HEK293 (cell line): Measurements from ENCODE around the gene TMEM87B.
A peak's percentile ranks its signal among the peaks of the same experiment; 100 is the strongest.

ENCODE experiments used
- CTCF ChIA-PET: fragments of 350-600 bp; formaldehyde crosslinking; extraction: SDS; loops from one replicate; lab custom pipeline; 2021; ENCODE audit warnings: antibody characterized with exemption; lab: Yijun Ruan, JAX
- POLR2A ChIA-PET: fragments of 300-600 bp; formaldehyde crosslinking; extraction: SDS; loops from one replicate; lab custom pipeline; 2020; ENCODE audit warnings: antibody characterized with exemption, inconsistent platforms; lab: Yijun Ruan, JAX
- H3K27ac ChIP-seq: fragments of 200-500 bp; sonication (Bioruptor generic); 2 replicates; pipeline ENCODE4 v1.5.1; 2014; ENCODE audit warnings: low read depth, low read length, control low read depth, inconsistent platforms; ENCODE audit errors: extremely low read depth
- H3K36me3 ChIP-seq, 2 experiments: fragments of 200-500 bp in 1 of 2; sonication (Bioruptor generic) in 1 of 2; 1 replicate in 1 of 2; 2 replicates in 1 of 2; pipeline ENCODE4 v1.5.1; 2014 to 2017; ENCODE audit warnings: inconsistent platforms in 2 of 2, low read length in 2 of 2; ENCODE audit not compliant: control insufficient read depth in 2 of 2, insufficient read depth in 1 of 2
- H3K4me1 ChIP-seq: fragments of 200-500 bp; sonication (Bioruptor generic); 2 replicates; pipeline ENCODE4 v1.5.1; 2014; ENCODE audit warnings: mild to moderate bottlenecking, low read length, inconsistent platforms; ENCODE audit not compliant: control insufficient read depth, insufficient read depth
- H3K4me3 ChIP-seq: 2 replicates; pipeline ENCODE4 v1.5.1; 2011; ENCODE audit warnings: low read depth, mild to moderate bottlenecking, control low read depth, low read length, moderate library complexity
- H3K9me3 ChIP-seq: fragments of 200-500 bp; sonication (Bioruptor generic); 2 replicates; pipeline ENCODE4 v1.5.1; 2014; ENCODE audit warnings: low read depth, low read length, inconsistent platforms; ENCODE audit not compliant: control insufficient read depth, insufficient read depth
- BCL11A ChIP-seq: fragments of 450-650 bp; formaldehyde crosslinking; IDR thresholded peaks from 2 replicates; pipeline ENCODE4 v1.5.1; 2016; ENCODE audit warnings: low read depth, missing biosample characterization, missing genetic modification characterization
- GLIS1 ChIP-seq: fragments of 450-650 bp; formaldehyde crosslinking; IDR thresholded peaks from 2 replicates; pipeline ENCODE4 v1.5.1; 2016; ENCODE audit warnings: missing biosample characterization, missing genetic modification characterization
- HIC1 ChIP-seq: fragments of 450-650 bp; formaldehyde crosslinking; IDR thresholded peaks from 2 replicates; pipeline ENCODE4 v1.5.1; 2016; ENCODE audit warnings: missing biosample characterization, missing genetic modification characterization
- KLF17 ChIP-seq: fragments of 450-650 bp; formaldehyde crosslinking; IDR thresholded peaks from 2 replicates; pipeline ENCODE4 v1.5.1; 2016; ENCODE audit warnings: missing biosample characterization, missing genetic modification characterization
- MEIS1 ChIP-seq: sonication (generic); formaldehyde crosslinking; IDR thresholded peaks from 2 replicates; pipeline ENCODE4 v1.8.1; 2022; ENCODE audit warnings: missing genetic modification reagents, mild to moderate bottlenecking, borderline replicate concordance
- SCRT2 ChIP-seq: fragments of 450-650 bp; formaldehyde crosslinking; IDR thresholded peaks from 2 replicates; pipeline ENCODE4 v1.5.1; 2016; ENCODE audit warnings: missing biosample characterization, missing genetic modification characterization
- SETDB1 ChIP-seq: IDR thresholded peaks from one replicate; pipeline ENCODE4 v1.6.1; 2017; ENCODE audit warnings: mild to moderate bottlenecking, low read length, moderate library complexity, mixed read lengths; ENCODE audit not compliant: insufficient read length
- TCF7L2 ChIP-seq: IDR thresholded peaks from 2 replicates; pipeline ENCODE4 v1.6.1; 2011; ENCODE audit warnings: low read depth, mild to moderate bottlenecking, inconsistent platforms, low read length, moderate library complexity, borderline replicate concordance
- ZBTB11 ChIP-seq: fragments of 450-650 bp; formaldehyde crosslinking; conservative IDR thresholded peaks from 2 replicates; pipeline ENCODE4 v1.5.1; 2016; ENCODE audit warnings: low read depth, missing biosample characterization, missing genetic modification characterization
- ZBTB21 ChIP-seq: fragments of 450-650 bp; formaldehyde crosslinking; IDR thresholded peaks from 2 replicates; pipeline ENCODE4 v1.5.1; 2017; ENCODE audit warnings: missing biosample characterization, missing genetic modification characterization
- ZFP69B ChIP-seq: fragments of 450-650 bp; formaldehyde crosslinking; IDR thresholded peaks from 2 replicates; pipeline ENCODE4 v1.5.1; 2016; ENCODE audit warnings: missing biosample characterization, missing genetic modification characterization
- ZNF10 ChIP-seq: fragments of 450-650 bp; formaldehyde crosslinking; IDR thresholded peaks from 2 replicates; pipeline ENCODE4 v1.5.1; 2017; ENCODE audit warnings: missing biosample characterization, missing genetic modification characterization
- ZNF155 ChIP-seq: fragments of 450-650 bp; formaldehyde crosslinking; IDR thresholded peaks from 2 replicates; pipeline ENCODE4 v1.5.1; 2016; ENCODE audit warnings: missing biosample characterization, missing genetic modification characterization
- ZNF184 ChIP-seq: fragments of 450-650 bp; IDR thresholded peaks from 2 replicates; pipeline ENCODE4 v1.5.1; 2018; ENCODE audit warnings: missing biosample characterization, mild to moderate bottlenecking, missing genetic modification characterization
- ZNF324 ChIP-seq: fragments of 450-650 bp; formaldehyde crosslinking; IDR thresholded peaks from 2 replicates; pipeline ENCODE4 v1.5.1; 2016; ENCODE audit warnings: missing biosample characterization, missing genetic modification characterization
- ZNF366 ChIP-seq: fragments of 450-650 bp; formaldehyde crosslinking; conservative IDR thresholded peaks from 2 replicates; pipeline ENCODE4 v1.5.1; 2016; ENCODE audit warnings: missing biosample characterization, missing genetic modification characterization
- ZNF391 ChIP-seq: fragments of 450-650 bp; formaldehyde crosslinking; IDR thresholded peaks from 2 replicates; pipeline ENCODE4 v1.5.1; 2016; ENCODE audit warnings: low read depth, missing biosample characterization, missing genetic modification characterization, borderline replicate concordance
- ZNF394 ChIP-seq: fragments of 450-650 bp; formaldehyde crosslinking; IDR thresholded peaks from 2 replicates; pipeline ENCODE4 v1.5.1; 2016; ENCODE audit warnings: missing biosample characterization, missing genetic modification characterization, mild to moderate bottlenecking, moderate library complexity, borderline replicate concordance
- ZNF558 ChIP-seq: fragments of 450-650 bp; formaldehyde crosslinking; IDR thresholded peaks from 2 replicates; pipeline ENCODE4 v1.5.1; 2016; ENCODE audit warnings: missing biosample characterization, missing genetic modification characterization
- ZNF580 ChIP-seq: fragments of 450-650 bp; formaldehyde crosslinking; IDR thresholded peaks from 2 replicates; pipeline ENCODE4 v1.5.1; 2016; ENCODE audit warnings: missing biosample characterization, missing genetic modification characterization
- ZNF600 ChIP-seq: fragments of 450-650 bp; formaldehyde crosslinking; IDR thresholded peaks from 2 replicates; pipeline ENCODE4 v1.5.1; 2016; ENCODE audit warnings: missing biosample characterization, missing genetic modification characterization
- ZNF621 ChIP-seq: fragments of 450-650 bp; formaldehyde crosslinking; IDR thresholded peaks from 2 replicates; pipeline ENCODE4 v1.5.1; 2017; ENCODE audit warnings: missing biosample characterization, missing genetic modification characterization
- ZNF654 ChIP-seq: fragments of 450-650 bp; formaldehyde crosslinking; IDR thresholded peaks from 2 replicates; pipeline ENCODE4 v1.5.1; 2016; ENCODE audit warnings: low read depth, missing biosample characterization, missing genetic modification characterization
- ZNF660 ChIP-seq: fragments of 450-650 bp; IDR thresholded peaks from 2 replicates; pipeline ENCODE4 v1.5.1; 2018; ENCODE audit warnings: missing biosample characterization, mild to moderate bottlenecking, missing genetic modification characterization
- ZNF777 ChIP-seq: fragments of 450-650 bp; formaldehyde crosslinking; IDR thresholded peaks from 2 replicates; pipeline ENCODE4 v1.5.1; 2017; ENCODE audit warnings: missing biosample characterization, missing genetic modification characterization, borderline replicate concordance
- ZNF830 ChIP-seq: fragments of 450-650 bp; IDR thresholded peaks from 2 replicates; pipeline ENCODE4 v1.5.0; 2018; ENCODE audit warnings: missing biosample characterization, missing genetic modification characterization, low read depth, mild to moderate bottlenecking, moderate library complexity
- ZNF837 ChIP-seq: fragments of 450-650 bp; formaldehyde crosslinking; IDR thresholded peaks from 2 replicates; pipeline ENCODE4 v1.5.1; 2016; ENCODE audit warnings: missing biosample characterization, missing genetic modification characterization
- TF ChIP-seq, protein P1 (sequence below): fragments of 450-650 bp; IDR thresholded peaks from 2 replicates; pipeline ENCODE4 v1.5.1; 2018; ENCODE audit warnings: missing biosample characterization, missing genetic modification characterization
- TF ChIP-seq, protein P2 (sequence below): fragments of 450-650 bp; formaldehyde crosslinking; IDR thresholded peaks from 2 replicates; pipeline ENCODE4 v1.5.1; 2016; ENCODE audit warnings: missing biosample characterization, missing genetic modification characterization, low read depth

Gene TMEM87B

DNA sequence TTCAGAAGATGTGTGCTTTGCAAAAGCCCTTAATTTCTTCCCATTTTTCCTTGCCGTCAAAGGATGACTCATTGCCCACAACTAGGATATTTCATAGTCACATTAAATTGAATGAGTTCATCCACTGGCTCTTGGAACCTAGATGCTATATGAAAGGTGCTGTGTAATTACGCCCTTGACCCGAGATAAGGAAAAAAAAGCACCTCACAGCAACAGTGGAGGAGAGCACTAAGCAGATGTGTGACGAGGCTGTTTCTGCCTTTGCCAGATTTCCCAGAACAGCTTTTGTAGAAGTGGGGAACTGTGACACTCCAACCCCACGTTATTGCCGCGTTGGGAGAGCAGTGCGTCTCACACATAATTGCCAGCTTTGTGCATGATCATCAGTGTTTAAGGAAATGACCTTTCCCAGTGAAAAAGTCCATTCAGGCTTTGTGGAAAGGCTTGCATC is 33.3 kb upstream of the TMEM87B start:
- H3K4me1 ChIP-seq: peaks cover 10% of the 10 kb centered on the region
- TF ChIP-seq ZNF558 (tag by site-specific recombination) (0 out of 2 replicates have a peak, but pooled peaks have one; percentile 40), TCF7L2 (no peak), ZNF654 (tag by site-specific recombination) (no peak), ZNF184 (tag by site-specific recombination) (0 out of 2 replicates have a peak, but pooled peaks have one; percentile 40), BCL11A (tag by site-specific recombination) (peak; percentile 60; the same call in 1 of the 2 replicates), ZNF155 (tag by site-specific recombination) (no peak), ZNF660 (tag by site-specific recombination) (peak; percentile 60; the same call in 1 of the 2 replicates), SCRT2 (0 out of 2 replicates have a peak, but pooled peaks have one; percentile 9), SETDB1 (no peak), ZNF837 (tag by site-specific recombination) (no peak), ZNF777 (tag by site-specific recombination) (no peak), ZBTB21 (tag by site-specific recombination) (peak; percentile 51; the same call in 1 of the 2 replicates), HIC1 (tag by site-specific recombination) (peak; percentile 38; the same call in 1 of the 2 replicates), ZNF621 (tag by site-specific recombination) (no peak), KLF17 (tag by site-specific recombination) (no peak), ZNF830 (no peak), ZNF324 (tag by site-specific recombination) (no peak), ZFP69B (tag by site-specific recombination) (peak; percentile 24; the same call in 1 of the 2 replicates), ZNF394 (tag by site-specific recombination) (no peak), ZBTB11 (no peak), ZNF366 (tag by site-specific recombination) (peak; percentile 37; the same call in 1 of the 2 replicates), ZNF10 (tag by site-specific recombination) (no peak), GLIS1 (tag by site-specific recombination) (no peak), MEIS1 (CRISPR knock-in tag) (no peak), ZNF391 (tag by site-specific recombination) (no peak), ZNF580 (tag by site-specific recombination) (no peak), ZNF600 (tag by site-specific recombination) (0 out of 2 replicates have a peak, but pooled peaks have one; percentile 26)
- TF ChIP-seq, protein P1, sequence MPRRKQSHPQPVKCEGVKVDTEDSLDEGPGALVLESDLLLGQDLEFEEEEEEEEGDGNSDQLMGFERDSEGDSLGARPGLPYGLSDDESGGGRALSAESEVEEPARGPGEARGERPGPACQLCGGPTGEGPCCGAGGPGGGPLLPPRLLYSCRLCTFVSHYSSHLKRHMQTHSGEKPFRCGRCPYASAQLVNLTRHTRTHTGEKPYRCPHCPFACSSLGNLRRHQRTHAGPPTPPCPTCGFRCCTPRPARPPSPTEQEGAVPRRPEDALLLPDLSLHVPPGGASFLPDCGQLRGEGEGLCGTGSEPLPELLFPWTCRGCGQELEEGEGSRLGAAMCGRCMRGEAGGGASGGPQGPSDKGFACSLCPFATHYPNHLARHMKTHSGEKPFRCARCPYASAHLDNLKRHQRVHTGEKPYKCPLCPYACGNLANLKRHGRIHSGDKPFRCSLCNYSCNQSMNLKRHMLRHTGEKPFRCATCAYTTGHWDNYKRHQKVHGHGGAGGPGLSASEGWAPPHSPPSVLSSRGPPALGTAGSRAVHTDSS (tag by site-specific recombination): no peak
- TF ChIP-seq, protein P2, sequence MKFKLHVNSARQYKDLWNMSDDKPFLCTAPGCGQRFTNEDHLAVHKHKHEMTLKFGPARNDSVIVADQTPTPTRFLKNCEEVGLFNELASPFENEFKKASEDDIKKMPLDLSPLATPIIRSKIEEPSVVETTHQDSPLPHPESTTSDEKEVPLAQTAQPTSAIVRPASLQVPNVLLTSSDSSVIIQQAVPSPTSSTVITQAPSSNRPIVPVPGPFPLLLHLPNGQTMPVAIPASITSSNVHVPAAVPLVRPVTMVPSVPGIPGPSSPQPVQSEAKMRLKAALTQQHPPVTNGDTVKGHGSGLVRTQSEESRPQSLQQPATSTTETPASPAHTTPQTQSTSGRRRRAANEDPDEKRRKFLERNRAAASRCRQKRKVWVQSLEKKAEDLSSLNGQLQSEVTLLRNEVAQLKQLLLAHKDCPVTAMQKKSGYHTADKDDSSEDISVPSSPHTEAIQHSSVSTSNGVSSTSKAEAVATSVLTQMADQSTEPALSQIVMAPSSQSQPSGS: 0 out of 2 replicates have a peak, but pooled peaks have one; percentile 16

More for the DNA sequence above, 33.3 kb upstream of the TMEM87B start:
- H3K9me3 ChIP-seq: no peaks in the 10 kb centered on the region
- H3K36me3 ChIP-seq: peaks cover 0 to 7% of the 10 kb centered on the region in 2 experiments; a peak in 1 of 3 replicates
- H3K4me3 ChIP-seq: no peak overlapping the region
- POLR2A ChIA-PET: no interaction called here
- CTCF ChIA-PET: no interaction called here
- no peak overlapping the region for H3K27ac ChIP-seq
